Measurements from ENCODE around the gene KIF26A.
"Not testable (repeated sequence)": the region's sequence is repeated elsewhere in the genome, so short reads cannot be mapped to it uniquely, and the experiment has no call there.

The KIF26A gene

DNA sequence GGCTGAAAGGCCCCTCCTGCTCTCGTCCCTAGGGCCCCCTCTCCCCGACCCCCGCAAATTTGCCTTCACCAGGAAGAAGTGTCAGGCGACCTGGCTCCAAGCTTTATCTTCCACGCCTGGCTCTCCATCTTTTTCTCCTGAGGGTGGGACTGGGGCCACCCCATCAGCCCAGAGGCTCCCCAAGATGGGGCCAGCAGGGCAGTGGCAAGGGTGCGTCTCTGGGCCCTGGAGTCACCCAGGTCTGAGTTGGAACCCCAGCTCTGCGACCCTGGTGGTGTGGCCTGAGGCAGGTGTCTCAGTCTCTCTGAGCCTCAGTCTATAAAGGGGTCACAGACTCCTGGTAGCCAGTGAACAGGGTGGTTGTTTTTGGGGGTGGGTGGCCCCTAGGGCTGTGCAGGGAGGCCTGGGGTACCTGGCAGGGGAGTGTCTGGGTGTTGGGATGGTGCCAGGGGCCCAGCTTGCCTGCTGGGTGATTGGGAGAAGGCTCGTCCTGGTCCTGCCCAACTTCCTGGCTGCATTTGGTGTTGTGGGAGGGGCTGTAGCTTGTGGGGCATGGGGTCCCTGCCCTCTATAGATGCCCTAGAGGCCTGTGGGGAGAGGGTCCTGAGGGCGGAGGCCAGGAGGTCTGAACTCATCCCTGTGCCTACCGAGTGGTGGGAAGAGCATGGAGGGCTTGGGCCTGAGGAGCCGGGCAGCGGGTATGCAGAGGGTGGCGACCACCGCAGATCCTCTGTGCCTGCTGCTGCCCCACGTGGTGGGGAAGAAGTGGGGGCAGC, 7.6 kb downstream of the KIF26A start:
- DNase-seq = no peak

DNA sequence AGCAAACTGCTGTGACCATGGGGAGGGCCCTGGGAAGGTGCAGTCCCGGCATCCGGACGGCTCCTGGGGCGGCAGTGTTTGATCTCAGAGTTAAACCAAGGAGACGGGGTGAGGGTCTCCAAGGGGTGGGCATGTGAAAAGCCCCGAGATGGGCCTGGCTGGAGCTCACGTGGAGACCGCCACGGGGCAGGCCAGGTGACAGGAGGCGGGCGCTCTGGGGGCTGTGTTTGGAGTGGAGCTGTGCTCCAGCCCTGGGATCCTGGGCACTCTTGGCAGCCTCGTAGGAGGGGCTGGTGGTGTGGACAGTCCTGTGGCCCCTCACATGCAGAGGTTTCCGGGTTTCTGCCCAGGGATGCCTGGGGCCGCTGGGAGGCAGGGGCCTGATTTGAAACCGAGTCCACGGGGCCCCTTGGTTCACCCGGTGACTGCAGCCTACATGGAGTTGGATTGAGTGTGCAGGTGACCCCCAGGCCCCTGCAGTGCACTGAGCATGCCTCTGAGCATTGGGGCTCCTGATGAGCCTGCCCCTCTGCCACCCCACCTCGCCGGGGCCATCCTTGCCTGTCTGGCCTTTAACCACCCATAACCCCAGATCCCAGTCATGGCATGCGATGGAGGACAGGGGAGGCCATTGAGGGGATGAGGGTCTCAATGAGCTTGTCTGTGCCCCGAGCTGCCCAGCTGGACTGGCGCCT, 8.4 kb downstream of the KIF26A start:
- DNase-seq = no peak

DNA sequence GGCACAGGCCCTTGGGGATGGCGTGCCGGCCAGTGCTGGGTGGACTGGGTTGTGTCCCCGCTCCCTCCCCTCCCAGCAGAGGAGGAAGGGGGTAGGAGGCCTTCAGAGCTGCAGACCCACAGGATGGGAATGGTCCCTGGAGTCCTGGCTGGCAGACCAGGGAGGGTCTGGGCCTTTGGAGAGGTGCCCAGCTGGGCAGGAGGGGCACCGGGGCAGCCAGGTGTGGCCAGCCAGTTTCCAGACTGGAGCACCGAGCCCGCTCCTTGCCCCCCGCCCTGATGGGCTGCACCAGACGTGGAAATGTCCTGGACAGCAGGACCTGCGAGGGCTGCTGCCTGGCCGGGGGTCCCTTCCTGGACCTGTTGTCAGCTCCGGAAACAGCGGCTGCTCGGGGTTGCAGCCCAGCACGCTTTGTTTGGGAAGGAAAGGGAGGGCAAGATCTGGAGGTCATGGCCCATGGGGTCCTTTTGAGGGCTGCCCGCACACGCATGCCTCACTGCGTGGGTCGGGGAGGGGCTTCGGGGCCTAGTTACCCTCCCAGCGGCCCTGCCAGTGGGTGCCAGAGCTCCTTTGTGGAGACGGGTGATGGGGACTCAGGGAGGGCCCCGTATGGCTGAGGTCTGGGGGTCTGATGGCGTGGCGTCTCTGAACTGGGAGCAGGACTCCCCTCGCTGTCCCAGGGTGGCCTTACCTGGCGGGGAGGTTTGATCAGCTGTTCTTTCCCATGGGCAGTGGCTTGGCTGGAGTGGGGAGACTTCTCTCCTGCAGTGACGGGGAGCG, 9.1 kb downstream of the KIF26A start:
- no peak for DNase-seq

DNA sequence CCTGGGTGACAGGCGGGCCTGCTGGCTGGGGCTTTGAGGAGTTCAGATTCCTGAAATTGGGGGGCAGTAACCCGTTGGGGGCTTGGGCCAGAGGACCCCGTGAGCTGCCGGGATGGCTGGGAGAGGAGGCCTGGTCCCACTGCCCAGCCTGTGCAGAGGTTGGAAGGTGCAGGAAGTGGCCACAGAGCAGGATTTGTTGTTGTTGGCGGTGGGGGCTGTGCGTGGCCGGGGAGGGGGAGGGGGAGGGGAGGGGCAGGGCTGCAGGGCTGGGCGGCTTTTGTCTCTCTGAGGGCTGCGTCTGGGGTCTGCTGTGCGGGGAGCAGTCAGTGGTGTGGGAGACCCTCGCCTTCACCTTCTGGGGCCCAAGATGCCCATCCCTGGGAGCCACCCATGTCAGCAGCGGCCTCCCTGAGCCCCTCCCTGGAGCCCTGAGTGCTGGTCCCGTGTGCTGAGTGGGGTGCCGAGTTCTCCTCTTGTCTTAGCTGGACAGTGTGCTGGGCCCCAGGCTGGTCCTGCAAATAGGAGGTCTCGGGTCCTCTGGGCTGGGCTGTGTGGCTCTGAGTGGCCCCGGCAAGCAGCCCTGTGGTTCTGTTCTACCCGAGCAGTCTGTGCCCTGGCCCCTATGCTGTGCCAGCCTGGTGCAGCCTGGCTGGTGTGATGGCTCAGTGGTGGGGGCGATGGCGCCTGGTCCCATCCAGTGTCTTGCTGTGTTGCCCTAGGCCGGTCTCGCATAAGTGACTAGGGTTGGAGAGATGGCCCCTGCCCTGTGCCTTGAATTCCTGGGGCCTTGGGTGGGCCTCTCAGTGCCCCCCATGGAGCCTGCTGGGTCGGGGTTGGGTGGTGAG, 10.3 kb downstream of the KIF26A start:
- no peak for DNase-seq

DNA sequence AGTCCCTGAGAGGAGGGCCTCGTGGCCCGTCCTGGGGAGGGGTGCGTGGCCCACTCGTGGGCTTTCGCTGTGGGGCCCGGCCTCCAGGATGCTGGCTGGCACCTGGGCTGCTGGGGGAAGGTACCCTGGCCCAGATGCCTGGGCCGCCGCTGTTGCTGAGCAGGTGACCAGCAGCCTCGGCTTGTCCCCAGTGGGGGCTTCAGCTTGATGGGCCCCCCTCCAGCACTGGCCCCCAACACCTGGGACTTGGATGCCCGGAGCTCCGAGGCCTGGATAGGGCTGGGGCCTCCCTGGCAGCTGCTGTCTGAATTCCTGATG, 10.8 kb downstream of the KIF26A start:
- no peak for DNase-seq

DNA sequence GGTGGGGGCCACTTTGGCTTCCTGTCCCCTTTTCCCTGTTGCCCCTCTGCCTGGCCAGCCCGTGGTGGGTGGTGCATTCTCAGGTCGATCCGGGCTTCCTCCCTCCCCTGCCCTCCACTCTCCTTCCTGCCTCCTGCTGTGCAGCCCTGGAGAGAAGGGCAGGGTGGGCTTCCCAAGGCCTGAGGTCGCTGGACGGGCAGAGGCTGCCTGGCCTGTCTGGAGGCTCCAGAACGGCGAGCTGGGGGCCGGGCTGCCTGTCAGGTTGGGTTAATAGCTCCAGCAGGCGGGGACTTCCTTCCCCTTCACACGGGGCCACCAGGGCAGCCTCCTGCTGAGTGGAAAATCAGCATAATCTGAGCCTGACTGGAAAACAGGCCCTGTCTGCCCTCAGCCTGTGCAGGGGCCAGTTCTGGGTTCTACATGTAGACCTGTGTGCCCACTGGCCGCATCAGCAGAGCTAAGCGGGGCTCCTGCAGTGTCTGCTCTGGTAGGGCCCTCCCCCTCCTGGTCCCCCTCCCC, 11.3 kb downstream of the KIF26A start:
- peak; percentile 87 for DNase-seq

DNA sequence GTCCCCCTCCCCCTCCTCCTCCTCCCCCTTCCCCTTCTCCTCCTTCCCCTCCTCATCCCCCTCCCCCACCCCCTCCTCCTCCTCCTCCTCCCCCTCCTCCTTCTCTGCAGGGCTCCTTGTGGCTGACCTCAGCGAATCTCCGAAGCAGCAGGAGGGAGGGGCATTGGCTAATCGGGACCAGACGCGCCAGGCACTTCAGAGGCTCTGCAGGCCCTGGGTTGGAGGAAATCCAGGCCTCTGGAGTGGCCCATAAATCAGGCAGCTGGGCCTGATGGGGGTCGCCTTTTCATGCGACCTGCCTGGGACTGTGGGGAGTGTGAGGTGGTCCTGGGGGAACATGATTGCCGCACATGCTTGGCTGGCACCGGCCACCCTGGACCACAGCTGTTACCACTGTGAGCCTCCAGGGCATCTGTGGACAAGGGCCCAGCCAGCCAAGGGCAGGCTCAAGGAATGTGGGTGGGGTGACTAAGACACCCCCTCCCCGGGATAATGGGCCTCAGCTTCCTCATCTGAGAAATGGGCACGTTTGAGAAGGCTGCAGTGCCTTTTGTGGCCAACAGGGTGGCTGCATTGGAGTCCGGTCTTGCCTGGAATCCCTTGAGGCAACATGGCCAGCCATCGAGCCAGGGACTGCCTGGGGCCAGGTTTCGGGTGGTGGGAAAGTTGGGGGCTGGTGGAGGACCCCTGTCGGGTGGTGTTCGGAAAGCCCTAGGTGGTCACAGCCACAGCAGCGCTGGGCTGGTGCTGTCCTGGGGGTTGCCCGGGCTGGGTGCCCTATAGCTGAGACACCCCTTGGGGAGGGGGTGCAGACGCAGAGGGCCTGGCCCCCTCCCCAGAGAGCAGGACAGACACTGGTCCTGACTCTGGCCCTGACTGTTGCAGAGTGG, 12.0 kb downstream of the KIF26A start:
- DNase-seq = no peak

DNA sequence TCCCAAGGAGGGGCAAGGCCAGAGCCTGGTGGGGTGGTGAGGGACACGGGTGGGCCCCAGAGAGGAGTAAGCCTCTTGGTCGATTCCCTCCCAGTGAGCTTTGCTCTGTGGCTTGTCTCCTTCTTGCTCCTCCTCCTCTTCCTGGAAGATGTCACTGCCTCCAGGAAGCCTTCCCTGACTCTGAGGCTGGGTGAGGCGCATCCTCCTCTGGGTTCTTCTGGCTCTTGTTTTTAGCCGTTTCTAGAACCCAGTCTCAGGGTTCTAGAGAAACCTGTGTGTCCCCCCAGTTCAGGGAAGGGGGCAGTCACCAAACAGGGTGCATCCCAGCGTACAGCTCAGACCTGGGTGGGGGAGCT, 12.6 kb downstream of the KIF26A start:
- DNase-seq = no peak

DNA sequence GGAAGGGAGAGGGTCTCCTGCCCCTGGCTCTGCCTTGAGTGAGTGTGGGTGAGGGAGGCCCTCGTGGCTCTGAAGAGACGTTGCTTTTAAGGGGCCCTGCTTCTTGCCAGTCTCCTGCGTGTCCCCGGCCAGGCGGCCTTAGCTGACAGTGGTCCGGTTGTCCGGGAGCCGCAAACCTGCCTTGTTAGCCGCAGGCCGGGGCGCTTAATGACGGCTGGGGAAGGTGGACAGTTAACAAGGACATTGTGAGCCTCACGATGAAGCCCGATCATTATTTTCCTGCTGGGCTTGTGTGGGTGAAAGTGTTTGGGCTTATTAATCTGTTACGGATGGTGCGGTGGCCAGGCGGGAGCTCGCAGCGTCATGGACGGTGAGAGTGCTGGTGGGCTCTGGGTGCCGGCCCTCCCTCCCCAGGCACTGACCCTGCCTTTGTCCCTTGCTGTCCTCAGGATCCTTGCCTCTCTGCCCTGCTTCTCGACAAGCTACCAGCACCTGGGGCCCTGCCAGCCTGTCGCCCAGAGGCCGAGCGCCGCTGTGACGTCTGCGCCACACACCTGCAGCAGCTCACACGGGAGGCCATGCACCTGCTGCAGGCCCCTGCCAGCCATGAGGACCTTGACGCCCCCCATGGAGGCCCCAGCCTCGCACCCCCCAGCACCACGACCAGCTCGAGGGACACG, 13.3 kb downstream of the KIF26A start:
- DNase-seq = no peak

DNA sequence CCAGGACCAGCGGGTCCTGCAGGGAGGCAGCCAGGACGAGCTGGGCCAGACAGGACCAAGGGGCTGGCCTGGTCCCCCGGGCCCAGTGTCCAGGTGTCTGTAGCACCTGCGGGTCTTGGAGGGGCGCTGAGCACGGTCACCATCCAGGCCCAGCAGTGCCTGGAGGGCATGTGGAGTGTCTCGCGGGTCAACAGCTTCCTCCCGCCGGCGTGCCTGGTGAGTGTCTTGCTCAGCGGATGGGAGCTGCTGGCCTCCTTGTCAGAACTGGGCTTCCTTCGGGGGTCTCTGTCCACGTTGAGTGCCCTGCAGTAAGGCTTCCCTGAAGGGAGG, 13.8 kb downstream of the KIF26A start:
- no peak for DNase-seq

DNA sequence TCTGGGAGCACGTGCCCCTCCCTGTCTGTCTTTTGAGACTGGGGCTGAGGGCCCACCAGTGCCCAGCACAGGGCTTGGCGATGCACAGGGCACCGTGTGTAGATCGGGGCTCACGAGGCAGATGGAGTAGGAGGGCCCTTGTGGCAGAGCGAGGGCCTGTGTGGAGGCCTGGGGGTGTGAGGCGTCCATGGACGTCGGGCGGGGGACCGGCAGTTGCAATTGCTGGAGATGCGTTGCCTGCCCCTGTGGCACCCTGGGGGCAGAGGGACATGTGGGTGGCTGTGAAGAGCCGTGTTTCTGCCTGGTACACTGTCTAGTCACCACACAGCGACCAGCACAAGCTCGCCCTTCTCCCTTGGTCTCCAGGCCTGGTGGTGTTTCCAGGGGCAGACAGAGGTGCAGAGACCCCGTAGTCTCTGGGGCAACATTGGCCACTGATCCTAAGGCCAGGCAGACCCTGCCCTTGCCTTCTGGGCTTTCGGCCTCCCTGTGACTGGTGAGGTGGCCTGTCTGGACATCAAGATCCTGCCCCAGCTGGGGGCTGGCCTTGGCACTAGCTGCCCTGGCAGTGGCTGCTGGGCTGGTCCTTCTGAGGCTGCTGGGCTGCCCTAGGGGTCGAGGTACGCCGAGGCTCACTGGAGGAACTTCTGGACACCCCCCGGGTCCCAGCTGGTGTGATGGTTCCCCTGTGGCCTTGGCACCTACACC, 14.5 kb downstream of the KIF26A start:
- no peak for DNase-seq

DNA sequence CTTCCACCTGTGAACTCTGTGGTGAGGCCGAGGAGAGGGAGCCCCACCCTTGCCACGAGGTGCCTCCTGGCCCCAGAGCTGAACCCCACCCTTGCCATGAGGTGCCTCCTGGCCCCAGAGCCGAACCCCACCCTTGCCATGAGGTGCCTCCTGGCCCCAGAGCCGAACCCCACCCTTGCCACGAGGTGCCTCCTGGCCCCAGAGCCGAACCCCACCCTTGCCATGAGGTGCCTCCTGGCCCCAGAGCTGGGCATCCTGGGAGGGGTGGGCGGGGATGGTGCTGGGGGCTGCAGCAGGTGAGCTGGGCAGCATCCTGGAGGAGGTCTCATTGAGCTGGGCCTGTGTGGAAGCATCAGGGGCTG, 15.0 kb downstream of the KIF26A start:
- not testable (repeated sequence) for DNase-seq

DNA sequence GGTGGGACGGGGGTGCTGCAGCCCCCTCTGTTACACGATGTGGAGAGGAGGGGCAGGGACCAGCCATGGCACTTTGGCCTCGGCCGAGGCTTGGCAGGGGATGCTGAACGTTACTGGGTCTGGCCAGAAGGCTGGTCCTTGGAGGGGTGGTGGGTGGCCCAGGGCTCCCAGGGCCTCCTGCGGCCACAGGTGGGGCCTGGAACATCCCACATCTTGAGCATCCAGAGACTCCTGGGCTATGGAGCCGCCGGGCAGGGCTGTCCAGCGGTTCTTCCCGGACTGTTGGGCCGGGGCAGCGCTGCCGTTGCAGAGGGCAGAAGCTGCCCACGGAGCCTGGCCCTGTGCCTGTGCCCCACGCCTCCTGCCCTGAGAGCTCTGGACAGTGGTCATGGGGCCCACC, 15.9 kb downstream of the KIF26A start:
- DNase-seq = no peak

DNA sequence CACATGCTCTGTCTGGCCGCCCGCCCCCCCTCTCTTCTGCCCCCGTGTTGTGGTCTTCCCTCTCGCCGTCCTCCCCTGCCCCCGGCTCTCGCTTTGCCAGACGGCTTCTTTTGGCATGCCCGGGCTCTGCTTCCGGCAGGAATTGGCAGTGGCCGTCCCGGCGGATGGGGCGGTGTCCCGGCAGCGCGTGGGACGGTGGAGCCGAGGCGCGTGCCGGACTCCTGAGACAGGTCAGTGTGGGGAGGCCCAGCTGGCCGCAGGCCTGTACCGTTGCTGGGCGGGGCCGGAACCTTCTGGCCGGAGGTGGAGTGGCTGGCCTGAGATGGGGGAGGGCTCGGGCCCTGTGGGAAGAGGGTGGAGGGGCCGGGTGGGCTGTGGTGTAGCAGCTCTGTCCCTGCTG, 17.1 kb downstream of the KIF26A start:
- no peak for DNase-seq

DNA sequence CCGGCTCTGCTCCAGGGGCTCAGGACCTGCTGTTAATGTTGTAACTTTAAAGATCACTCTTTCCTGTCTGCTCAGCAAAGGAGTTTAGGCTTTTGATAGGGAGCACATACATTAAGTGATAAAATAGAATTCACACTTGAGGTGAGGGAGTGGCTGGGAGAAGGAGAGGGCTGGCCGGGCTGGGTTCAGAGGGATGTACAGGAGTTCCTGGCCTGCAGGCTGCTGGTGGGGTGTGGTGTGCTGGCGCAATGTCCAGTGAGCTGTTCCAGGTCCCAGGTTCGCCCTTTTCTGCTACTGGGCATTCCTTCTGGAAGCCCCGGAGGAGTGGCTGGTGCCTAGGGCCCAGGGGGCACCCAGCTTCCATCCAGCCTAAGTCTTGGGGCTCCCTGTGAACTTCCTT, 17.8 kb downstream of the KIF26A start:
- no peak for DNase-seq

DNA sequence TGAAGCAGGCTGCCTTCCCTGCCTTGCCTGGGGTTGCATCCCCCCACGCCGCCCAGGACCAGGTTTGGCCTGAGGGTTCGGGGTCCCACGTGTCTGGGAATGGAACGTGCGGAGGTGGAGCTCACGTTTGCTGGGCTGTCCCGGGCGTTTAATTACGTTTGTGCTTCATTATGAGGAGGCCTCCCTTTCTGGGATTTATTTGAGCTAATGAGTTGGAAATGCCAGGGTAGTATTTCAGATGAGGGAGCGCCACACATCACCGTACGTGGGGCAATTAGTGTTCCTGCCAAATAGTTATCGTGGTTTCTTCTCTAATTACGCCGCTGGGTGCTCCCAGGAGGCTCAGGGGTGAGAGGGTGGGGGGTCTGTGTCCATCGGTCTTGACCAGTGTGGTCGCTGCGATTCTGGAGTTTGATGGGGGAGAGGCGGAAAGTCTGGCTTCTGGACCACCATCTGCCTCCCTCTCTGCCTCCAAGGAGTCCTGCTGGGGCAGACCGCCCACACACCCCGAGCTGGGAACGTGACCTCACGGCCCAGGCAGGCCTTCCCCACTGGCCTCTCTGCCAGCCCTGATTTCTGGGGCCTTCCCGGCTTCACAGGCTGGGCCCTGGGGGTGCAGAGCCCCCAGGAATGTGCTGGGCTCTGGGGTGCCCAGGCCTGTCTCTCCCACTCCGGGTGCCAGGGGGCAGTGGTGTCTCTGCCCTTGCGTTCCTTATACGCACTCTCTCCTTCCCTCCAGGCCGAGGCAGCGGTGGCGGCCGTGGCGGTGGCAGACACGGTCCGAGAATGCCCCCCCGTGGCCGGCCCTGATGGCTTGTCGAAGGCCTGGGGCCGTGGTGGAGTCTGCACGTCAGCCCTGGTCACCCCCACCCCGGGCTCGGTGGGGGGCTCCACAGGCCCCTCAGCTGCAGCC, 18.9 kb downstream of the KIF26A start:
- peak; percentile 97 for DNase-seq

DNA sequence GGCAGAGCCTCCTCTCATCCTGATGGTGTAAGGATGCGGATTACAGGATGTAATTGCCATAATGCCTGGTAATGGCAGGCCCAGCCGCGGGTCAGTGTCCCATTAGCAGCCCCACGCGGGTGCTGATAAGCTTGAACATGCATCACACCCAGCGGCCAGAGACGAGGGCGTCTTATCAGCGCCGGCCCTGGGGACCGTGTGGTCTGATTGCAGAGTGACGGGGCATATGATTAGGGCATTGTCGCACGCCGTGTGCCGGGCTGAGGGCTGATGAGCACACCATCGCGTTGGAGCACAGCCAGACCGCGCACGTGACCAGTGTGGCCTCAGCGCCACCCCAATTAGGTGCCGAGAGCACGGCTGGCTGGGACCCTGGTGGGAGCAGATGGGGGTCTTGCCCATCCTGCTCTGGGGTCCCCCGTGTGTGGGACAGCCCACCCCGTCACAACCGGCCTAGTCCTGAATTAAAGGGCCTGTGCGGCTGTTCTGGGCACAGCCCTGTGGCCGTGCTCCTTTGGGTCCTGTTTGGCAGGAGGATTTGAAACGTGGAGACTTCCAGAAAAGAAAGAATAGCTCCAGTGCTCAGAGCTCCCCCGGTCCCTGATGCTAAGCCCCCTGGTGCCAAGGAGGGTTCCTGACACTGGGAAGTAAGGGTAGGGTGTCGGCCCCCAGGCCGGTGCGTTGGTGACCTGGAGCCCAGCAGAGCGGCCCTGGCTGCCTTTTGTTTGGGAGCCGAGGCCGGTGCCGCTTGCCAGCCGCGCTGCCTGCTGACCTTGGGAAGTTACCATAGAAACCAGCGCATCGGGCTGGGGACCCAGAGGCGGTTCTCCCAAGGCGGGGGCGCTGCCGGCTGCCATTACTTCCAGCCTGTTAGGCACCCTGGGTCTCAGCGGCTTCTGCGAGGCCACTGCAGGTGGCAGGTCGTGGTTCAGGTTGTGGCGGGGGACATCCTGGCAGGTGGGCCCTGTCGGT, 20.7 kb downstream of the KIF26A start:
- DNase-seq = no peak

DNA sequence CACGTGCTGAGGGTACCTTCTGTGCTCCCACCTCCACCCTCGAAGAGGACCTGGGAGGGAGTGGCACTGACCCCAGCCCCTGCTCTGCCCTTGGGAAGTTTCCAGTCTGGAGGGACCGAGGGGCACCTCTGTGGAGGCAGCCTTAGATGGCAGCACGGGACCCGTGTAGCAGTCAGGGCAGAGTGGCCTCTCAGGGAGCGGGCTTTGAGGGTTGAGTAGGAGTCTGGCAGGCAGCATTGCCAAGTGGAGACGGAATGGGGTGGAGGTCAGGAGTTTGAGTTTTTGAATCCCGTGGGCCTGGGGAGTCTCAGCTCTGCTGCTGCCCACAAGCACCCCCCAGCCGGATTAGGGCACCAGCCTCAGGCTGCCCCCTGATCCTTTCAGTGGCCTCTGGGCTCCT, 21.6 kb downstream of the KIF26A start:
- no peak for DNase-seq

Measured in 8988T (cell line).